Spleen (tissue), 11 donors: ENCODE results near the gene MRPS30. TPM values are rescaled to one million over a fixed set of nuclear protein-coding genes. Genes with fewer than 3 reads are reported as not detected.

Experiments
- DNase-seq: peaks from one replicate; pipeline ENCODE4 v3.0.0-alpha.2; 2020
- H3K27ac ChIP-seq, 8 donors: fragments of 200-600 bp; sonication (generic) in 7 of 8; 1 replicate in 4 of 8; 2 replicates in 4 of 8; pipeline versions ENCODE4 v1.5.0 to v1.8.0; 2016 to 2021; ENCODE audit warnings: inconsistent platforms in 4 of 8, mild to moderate bottlenecking in 4 of 8, moderate library complexity in 1 of 8
- H3K27me3 ChIP-seq, 7 donors: fragments of 200-600 bp; sonication (generic) in 6 of 7; replicated peaks in 1 of 7; 1 replicate in 4 of 7; 2 replicates in 3 of 7; pipeline versions ENCODE4 v1.5.0 to v1.8.0; 2016 to 2021; ENCODE audit warnings: inconsistent platforms in 3 of 7, mild to moderate bottlenecking in 1 of 7
- H3K36me3 ChIP-seq, 6 donors: fragments of 200-600 bp; sonication (generic) in 5 of 6; 1 replicate in 4 of 6; 2 replicates in 2 of 6; pipeline versions ENCODE4 v1.5.0 to v1.8.0; 2016 to 2021; ENCODE audit warnings: inconsistent platforms in 2 of 6
- H3K4me1 ChIP-seq, 6 donors: fragments of 200-600 bp; sonication (generic) in 5 of 6; 1 replicate in 3 of 6; 2 replicates in 3 of 6; pipeline versions ENCODE4 v1.5.0 to v1.8.0; 2016 to 2021; ENCODE audit warnings: inconsistent platforms in 3 of 6
- H3K4me3 ChIP-seq, 8 donors: fragments of 200-600 bp; sonication (generic) in 7 of 8; 1 replicate in 4 of 8; 2 replicates in 4 of 8; pipeline versions ENCODE4 v1.5.0 to v1.8.0; 2016 to 2021; ENCODE audit warnings: inconsistent platforms in 4 of 8, mild to moderate bottlenecking in 4 of 8, moderate library complexity in 2 of 8
- H3K9me3 ChIP-seq, 8 donors: fragments of 200-600 bp; sonication (generic) in 7 of 8; 1 replicate in 4 of 8; 2 replicates in 4 of 8; pipeline versions ENCODE4 v1.5.0 to v1.8.0; 2016 to 2021; ENCODE audit warnings: inconsistent platforms in 4 of 8
- POLR2A ChIP-seq, 3 donors: fragments of 450-650 bp; IDR thresholded peaks; one replicate each; pipeline ENCODE4 v1.5.1; 2017; ENCODE audit warnings: antibody characterized with exemption in 3 of 3, mild to moderate bottlenecking in 1 of 3
- POLR2AphosphoS5 ChIP-seq, 3 donors: sonication (generic); formaldehyde crosslinking; IDR thresholded peaks; one replicate each; pipeline ENCODE4 v1.5.1; 2017; ENCODE audit warnings: antibody characterized with exemption in 3 of 3
- WGBS, 5 donors: extraction: QIAGEN DNeasy Blood & Tissue Kit in 3 of 5; methylation state at CpG; one replicate each; pipeline versions ENCODE4 v1.1.5 to v1.1.7; 2013 to 2018; 5-methylcytosine and 5-hydroxymethylcytosine counted together
- intact Hi-C: fragments of 100-400 bp; cut with DNase I; formaldehyde crosslinking; loops from one replicate; pipeline ENCODE4 v1.15.0; 2023; ENCODE audit warnings: low total_unique reads
- polyA plus RNA-seq, 3 donors: library from polyadenylated mRNA; stranded (reverse); fragments of 200-250 nt; gene quantifications; one replicate each; pipeline ENCODE4 v1.2.1, GENCODE V29; 2013
- total RNA-seq, 7 donors: library from RNA; depleted of rRNA in 3 of 7; stranded (reverse); fragments of >200 nt in 3 of 7; fragmentation: NEBNext Ultra II Directional in 4 of 7; extraction: Animal tissue kit (Norgen Biotek cat#: 25700) in 4 of 7; gene quantifications; one replicate each; pipeline versions ENCODE4 v1.1.0 to v1.2.1, GENCODE V29; 2016 to 2021
- TF ChIP-seq, protein P1 (sequence below), 11 experiments: fragments of 200-600 bp in 7 of 11; fragments of 450-650 bp in 4 of 11; sonication (generic) in 4 of 11; IDR thresholded peaks in 8 of 11; conservative IDR thresholded peaks in 3 of 11; 1 replicate in 7 of 11; 2 replicates in 4 of 11; pipeline versions ENCODE4 v1.4.0 to v1.8.0; 2016 to 2021; ENCODE audit warnings: antibody characterized with exemption in 11 of 11, inconsistent platforms in 4 of 11, mild to moderate bottlenecking in 1 of 11
- donor health status: healthy with polysubstance abuse.
- donor health status: DM: no; HTN: no; CAD: no; lungs with moderate emphysema.
- donor health status: DM: no; HTN: no; CAD: no.
- donor health status: Bipolar disorder and iron deficiency.
- donor health status: healthy.
- donor health status: DM: no; HTN: no; CAD: no.
- donor health status: DM: yes; HTN: yes; CAD: no.

Gene MRPS30
- total and polyA plus RNA-seq, 10 donors: 18.2 to 75.5 (median 33.0) TPM

DNA sequence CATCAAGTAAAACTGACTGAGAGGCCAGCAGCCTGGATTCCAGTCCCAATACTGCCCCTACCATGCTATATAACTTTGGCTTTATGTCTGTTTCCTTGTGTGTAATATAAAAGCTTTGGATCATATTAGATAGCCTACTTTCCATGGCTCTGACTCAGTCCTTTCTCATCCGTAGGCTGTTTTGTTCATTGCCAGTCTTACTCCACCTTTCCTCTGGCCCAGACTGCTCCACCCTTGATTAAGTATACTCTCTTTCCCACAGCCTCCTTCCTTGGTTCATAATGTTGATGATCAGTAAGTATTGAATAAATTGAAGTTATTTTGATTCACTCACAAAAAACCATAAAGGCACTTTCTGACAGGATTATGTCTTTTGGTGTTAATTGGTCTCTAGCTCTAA, 1.5 kb upstream of the MRPS30 start:
- no peaks in the 10 kb centered on the region for H3K9me3 ChIP-seq
- H3K27me3 ChIP-seq: no peaks in the 10 kb centered on the region
- H3K36me3 ChIP-seq: peaks cover 0 to 15% (median 7%) of the 10 kb centered on the region in 6 donors
- intact Hi-C loops: no loop called here
- no peak overlapping the region for H3K27ac ChIP-seq
- no peak overlapping the region for H3K4me3 ChIP-seq
- no peak for DNase-seq
- TF ChIP-seq POLR2AphosphoS5 (IDR thresholded peaks at IDR 0.05) (no peak), POLR2A (IDR thresholded peaks at IDR 0.05) (no peak)
- TF ChIP-seq, protein P1, sequence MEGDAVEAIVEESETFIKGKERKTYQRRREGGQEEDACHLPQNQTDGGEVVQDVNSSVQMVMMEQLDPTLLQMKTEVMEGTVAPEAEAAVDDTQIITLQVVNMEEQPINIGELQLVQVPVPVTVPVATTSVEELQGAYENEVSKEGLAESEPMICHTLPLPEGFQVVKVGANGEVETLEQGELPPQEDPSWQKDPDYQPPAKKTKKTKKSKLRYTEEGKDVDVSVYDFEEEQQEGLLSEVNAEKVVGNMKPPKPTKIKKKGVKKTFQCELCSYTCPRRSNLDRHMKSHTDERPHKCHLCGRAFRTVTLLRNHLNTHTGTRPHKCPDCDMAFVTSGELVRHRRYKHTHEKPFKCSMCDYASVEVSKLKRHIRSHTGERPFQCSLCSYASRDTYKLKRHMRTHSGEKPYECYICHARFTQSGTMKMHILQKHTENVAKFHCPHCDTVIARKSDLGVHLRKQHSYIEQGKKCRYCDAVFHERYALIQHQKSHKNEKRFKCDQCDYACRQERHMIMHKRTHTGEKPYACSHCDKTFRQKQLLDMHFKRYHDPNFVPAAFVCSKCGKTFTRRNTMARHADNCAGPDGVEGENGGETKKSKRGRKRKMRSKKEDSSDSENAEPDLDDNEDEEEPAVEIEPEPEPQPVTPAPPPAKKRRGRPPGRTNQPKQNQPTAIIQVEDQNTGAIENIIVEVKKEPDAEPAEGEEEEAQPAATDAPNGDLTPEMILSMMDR (IDR thresholded peaks at IDR 0.05 in 8 of 11, conservative IDR thresholded peaks at IDR 0.05 in 3 of 11): no peak
- 71 to 93% (median 80%) methylated on average over 1 of the region's 1 CpG for WGBS, 5 donors
- peaks cover 7 to 42% (median 32%) of the 10 kb centered on the region in 6 donors for H3K4me1 ChIP-seq

DNA sequence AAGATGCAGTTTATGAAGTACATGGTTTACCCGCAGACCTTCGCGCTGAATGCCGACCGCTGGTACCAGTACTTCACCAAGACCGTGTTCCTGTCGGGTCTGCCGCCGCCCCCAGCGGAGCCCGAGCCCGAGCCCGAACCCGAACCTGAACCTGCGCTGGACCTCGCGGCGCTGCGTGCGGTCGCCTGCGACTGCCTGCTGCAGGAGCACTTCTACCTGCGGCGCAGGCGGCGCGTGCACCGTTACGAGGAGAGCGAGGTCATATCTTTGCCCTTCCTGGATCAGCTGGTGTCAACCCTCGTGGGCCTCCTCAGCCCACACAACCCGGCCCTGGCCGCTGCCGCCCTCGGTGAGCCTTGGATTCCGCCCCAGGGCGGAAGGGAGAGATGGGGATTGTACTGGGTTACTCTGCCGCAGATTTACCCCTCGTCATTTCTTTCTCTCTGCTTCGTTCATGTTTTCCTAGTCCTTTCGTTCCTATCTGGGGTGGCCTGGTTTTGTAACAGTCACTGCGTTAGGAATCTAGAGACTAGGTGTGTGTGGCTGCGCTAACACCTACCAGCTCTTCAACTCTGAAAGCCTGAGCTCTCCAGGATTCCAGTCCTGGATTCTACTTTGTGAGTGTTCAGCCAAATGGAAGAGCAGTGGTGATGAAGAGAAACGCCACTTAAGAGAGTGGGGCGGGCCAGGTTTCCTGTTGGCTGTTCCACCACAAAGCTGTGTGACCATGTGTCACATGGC, 638 bp downstream of the MRPS30 start:
- H3K27ac ChIP-seq: peak overlapping the region; percentile 86 to 95 (median 91)
- DNase-seq: peak; percentile 91
- peaks cover 7 to 58% (median 38%) of the 10 kb centered on the region in 6 donors for H3K4me1 ChIP-seq
- H3K9me3 ChIP-seq: no peaks in the 10 kb centered on the region
- peaks cover 0 to 36% (median 24%) of the 10 kb centered on the region in 6 donors for H3K36me3 ChIP-seq
- WGBS, 5 donors: 0 to 2% (median 0%) methylated on average over 15 to 45 of the region's 45 CpGs
- TF ChIP-seq, protein P1 (IDR thresholded peaks at IDR 0.05 in 8 of 11, conservative IDR thresholded peaks at IDR 0.05 in 3 of 11): no peak
- TF ChIP-seq POLR2A (IDR thresholded peaks at IDR 0.05) (no peak), POLR2AphosphoS5 (IDR thresholded peaks at IDR 0.05) (peak in 1 of 3 donors; percentile 60)
- intact Hi-C loops: no loop called here
- H3K4me3 ChIP-seq: peak overlapping the region; percentile 74 to 99 (median 97)
- H3K27me3 ChIP-seq: no peaks in the 10 kb centered on the region

DNA sequence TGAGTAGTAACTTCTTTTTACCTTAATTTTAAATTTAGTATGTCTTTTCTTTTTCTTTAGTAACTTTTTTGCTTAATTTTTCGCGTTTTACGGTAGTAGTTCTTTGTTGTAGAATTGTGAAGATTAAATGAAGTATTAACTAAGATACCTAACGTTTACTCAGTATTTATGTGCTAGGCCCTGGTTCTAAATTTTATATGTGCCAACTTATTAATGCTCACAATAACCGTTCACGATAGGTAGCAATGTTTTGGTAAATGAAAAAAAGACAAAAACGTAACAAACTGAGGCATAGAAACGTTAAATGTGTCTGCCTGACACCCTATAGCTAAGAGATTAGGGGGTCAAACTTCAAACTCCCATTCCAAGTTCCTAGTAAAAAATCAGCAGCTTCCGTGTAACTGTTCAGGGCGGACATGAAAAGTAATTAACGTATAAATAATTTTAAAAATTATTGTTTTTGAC, 1.2 kb downstream of the MRPS30 start:
- peak overlapping the region; percentile 74 to 99 (median 97) for H3K4me3 ChIP-seq
- H3K36me3 ChIP-seq: peaks cover 0 to 42% (median 30%) of the 10 kb centered on the region in 6 donors
- H3K9me3 ChIP-seq: no peaks in the 10 kb centered on the region
- intact Hi-C loops: no loop called here
- H3K27ac ChIP-seq: peak overlapping the region; percentile 86 to 95 (median 91)
- H3K27me3 ChIP-seq: no peaks in the 10 kb centered on the region
- 24 to 28% (median 26%) methylated on average over 11 of the region's 11 CpGs for WGBS, 5 donors
- H3K4me1 ChIP-seq: peaks cover 7 to 58% (median 38%) of the 10 kb centered on the region in 6 donors
- DNase-seq: no peak
- TF ChIP-seq POLR2A (IDR thresholded peaks at IDR 0.05) (no peak), POLR2AphosphoS5 (IDR thresholded peaks at IDR 0.05) (no peak)
- TF ChIP-seq, protein P1 (IDR thresholded peaks at IDR 0.05 in 8 of 11, conservative IDR thresholded peaks at IDR 0.05 in 3 of 11): no peak

DNA sequence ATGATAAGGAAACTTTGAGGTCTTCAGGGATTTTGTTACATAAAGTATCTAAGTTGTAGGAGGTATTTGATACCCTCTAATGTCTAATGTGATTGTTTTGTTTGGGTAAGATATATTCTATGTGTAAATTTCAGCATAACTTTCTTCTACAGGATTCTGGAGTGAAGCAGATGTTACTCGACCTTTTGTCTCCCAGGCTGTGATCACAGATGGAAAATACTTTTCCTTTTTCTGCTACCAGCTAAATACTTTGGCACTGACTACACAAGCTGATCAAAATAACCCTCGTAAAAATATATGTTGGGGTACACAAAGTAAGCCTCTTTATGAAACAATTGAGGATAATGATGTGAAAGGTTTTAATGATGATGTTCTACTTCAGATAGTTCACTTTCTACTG, 6.0 kb downstream of the MRPS30 start:
- Histone ChIP-seq H3K4me3 (no peak overlapping the region), H3K27ac (no peak overlapping the region), H3K9me3 (no peaks in the 10 kb centered on the region), H3K27me3 (no peaks in the 10 kb centered on the region), H3K4me1 (peaks cover 6 to 42% (median 28%) of the 10 kb centered on the region in 6 donors), H3K36me3 (peaks cover 0 to 90% (median 60%) of the 10 kb centered on the region in 6 donors)
- TF ChIP-seq POLR2A (IDR thresholded peaks at IDR 0.05) (no peak), POLR2AphosphoS5 (IDR thresholded peaks at IDR 0.05) (no peak)
- TF ChIP-seq, protein P1 (IDR thresholded peaks at IDR 0.05 in 8 of 11, conservative IDR thresholded peaks at IDR 0.05 in 3 of 11): no peak
- intact Hi-C loops: no loop called here
- 81 to 94% (median 84%) methylated on average over 2 of the region's 2 CpGs for WGBS, 5 donors
- DNase-seq: no peak
